Neural progenitor cell (in vitro differentiated cells): ENCODE results near the gene METTL3. TPM values are rescaled to one million over a fixed set of nuclear protein-coding genes. Genes with fewer than 3 reads are reported as not detected.
A peak's percentile ranks its signal among the peaks of the same experiment; 100 is the strongest.

Source experiments
- DNase-seq: peaks from one replicate; pipeline ENCODE4 v3.0.0-alpha.2; 2016; ENCODE audit warnings: low spot score
- H2AFZ ChIP-seq: fragments of 200-600 bp; sonication (generic); replicated peaks from 2 replicates; pipeline ENCODE4 v1.6.1; 2016; ENCODE audit warnings: antibody characterized with exemption
- H3F3A ChIP-seq: fragments of 200-600 bp; sonication (generic); 2 replicates; pipeline ENCODE4 v1.6.1; 2016; ENCODE audit warnings: antibody characterized with exemption, low read depth
- H3K27ac ChIP-seq: fragments of 200-600 bp; sonication (generic); 2 replicates; pipeline ENCODE4 v1.5.1; 2016; ENCODE audit warnings: mild to moderate bottlenecking
- H3K27me3 ChIP-seq: fragments of 200-600 bp; sonication (generic); 2 replicates; pipeline ENCODE4 v1.6.1; 2016; ENCODE audit warnings: mild to moderate bottlenecking, moderate library complexity
- H3K36me3 ChIP-seq: fragments of 200-600 bp; sonication (generic); 2 replicates; pipeline ENCODE4 v1.5.1; 2016
- H3K4me1 ChIP-seq: fragments of 200-600 bp; sonication (generic); 2 replicates; pipeline ENCODE4 v1.6.1; 2016; ENCODE audit warnings: mixed run types
- H3K4me2 ChIP-seq: fragments of 200-600 bp; sonication (generic); 2 replicates; pipeline ENCODE4 v1.6.1; 2016
- H3K4me3 ChIP-seq: fragments of 200-600 bp; sonication (generic); 2 replicates; pipeline ENCODE4 v1.5.1; 2016
- H3K79me2 ChIP-seq: fragments of 200-600 bp; sonication (generic); 2 replicates; pipeline ENCODE4 v1.6.1; 2016; ENCODE audit warnings: low read depth
- H3K9ac ChIP-seq: fragments of 200-600 bp; sonication (generic); 2 replicates; pipeline ENCODE4 v1.6.1; 2016
- H3K9me3 ChIP-seq: fragments of 200-600 bp; sonication (generic); 2 replicates; pipeline ENCODE4 v1.5.1; 2016; ENCODE audit warnings: low read depth
- H4K20me1 ChIP-seq: fragments of 200-600 bp; sonication (generic); 2 replicates; pipeline ENCODE4 v1.6.1; 2016; ENCODE audit warnings: low read depth
- H3K27ac Mint-ChIP-seq: 3 replicates; pipeline ENCODE4 v1.8.0; 2021; ENCODE audit warnings: mixed read lengths
- H3K27me3 Mint-ChIP-seq: 2 replicates; pipeline ENCODE4 v1.8.0; 2022; ENCODE audit warnings: low read depth, mild to moderate bottlenecking, inconsistent platforms, moderate library complexity, mixed read lengths; ENCODE audit not compliant: insufficient read depth
- H3K36me3 Mint-ChIP-seq: 3 replicates; pipeline ENCODE4 v1.8.0; 2021; ENCODE audit warnings: mixed read lengths
- H3K4me1 Mint-ChIP-seq: 3 replicates; pipeline ENCODE4 v1.8.0; 2021; ENCODE audit warnings: mixed read lengths
- H3K4me3 Mint-ChIP-seq: 3 replicates; pipeline ENCODE4 v1.8.0; 2021; ENCODE audit warnings: mild to moderate bottlenecking, moderate library complexity, mixed read lengths
- H3K9me3 Mint-ChIP-seq: 3 replicates; pipeline ENCODE4 v1.8.0; 2020; ENCODE audit warnings: mixed read lengths
- EZH2 ChIP-seq: fragments of 200-600 bp; sonication (generic); IDR thresholded peaks from 2 replicates; pipeline ENCODE4 v1.6.1; 2017; ENCODE audit warnings: antibody characterized with exemption, mild to moderate bottlenecking, moderate library complexity
- EZH2phosphoT487 ChIP-seq: fragments of 200-600 bp; sonication (generic); IDR thresholded peaks from 2 replicates; pipeline ENCODE4 v1.6.1; 2017; ENCODE audit warnings: antibody characterized with exemption
- total RNA-seq: library from RNA; depleted of rRNA; stranded (reverse); fragments of >200 nt; gene quantifications from 2 replicates; pipeline ENCODE4 v1.2.3, GENCODE V29; 2015; ENCODE audit warnings: low replicate concordance
- TF ChIP-seq, protein P1 (sequence below): fragments of 200-600 bp; sonication (generic); IDR thresholded peaks from 2 replicates; pipeline ENCODE4 v1.5.1; 2017; ENCODE audit warnings: antibody characterized with exemption, mild to moderate bottlenecking

METTL3 gene
- total RNA-seq, 1 donor from 2014 or later = 99.5 TPM

- Histone ChIP-seq H3K27me3 (no peaks in the 10 kb centered on the region), H3K4me2 (peak within 1 kb of the TSS; percentile 92), H3K27ac (peak within 1 kb of the TSS; percentile 100), H4K20me1 (peaks cover 92% of the 10 kb centered on the region), H3K9me3 (no peaks in the 10 kb centered on the region), H3K9ac (peak within 1 kb of the TSS; percentile 51), H3K36me3 (peaks cover 25% of the 10 kb centered on the region), H3K4me1 (peaks cover 77% of the 10 kb centered on the region), H3F3A (peaks cover 85% of the 10 kb centered on the region), H2AFZ (no peak within 1 kb of the TSS), H3K79me2 (peaks cover 90% of the 10 kb centered on the region), H3K4me3 (peak within 1 kb of the TSS; percentile 74)
- Mint-ChIP-seq H3K9me3 (peaks cover 3% of the 10 kb centered on the region), H3K27ac (peak within 1 kb of the TSS; percentile 100), H3K4me1 (peaks cover 78% of the 10 kb centered on the region), H3K4me3 (peak within 1 kb of the TSS; percentile 96), H3K27me3 (peaks cover 17% of the 10 kb centered on the region), H3K36me3 (peaks cover 43% of the 10 kb centered on the region)
- TF ChIP-seq EZH2 = no peak
- TF ChIP-seq EZH2phosphoT487 = no peak
- TF ChIP-seq, protein P1, sequence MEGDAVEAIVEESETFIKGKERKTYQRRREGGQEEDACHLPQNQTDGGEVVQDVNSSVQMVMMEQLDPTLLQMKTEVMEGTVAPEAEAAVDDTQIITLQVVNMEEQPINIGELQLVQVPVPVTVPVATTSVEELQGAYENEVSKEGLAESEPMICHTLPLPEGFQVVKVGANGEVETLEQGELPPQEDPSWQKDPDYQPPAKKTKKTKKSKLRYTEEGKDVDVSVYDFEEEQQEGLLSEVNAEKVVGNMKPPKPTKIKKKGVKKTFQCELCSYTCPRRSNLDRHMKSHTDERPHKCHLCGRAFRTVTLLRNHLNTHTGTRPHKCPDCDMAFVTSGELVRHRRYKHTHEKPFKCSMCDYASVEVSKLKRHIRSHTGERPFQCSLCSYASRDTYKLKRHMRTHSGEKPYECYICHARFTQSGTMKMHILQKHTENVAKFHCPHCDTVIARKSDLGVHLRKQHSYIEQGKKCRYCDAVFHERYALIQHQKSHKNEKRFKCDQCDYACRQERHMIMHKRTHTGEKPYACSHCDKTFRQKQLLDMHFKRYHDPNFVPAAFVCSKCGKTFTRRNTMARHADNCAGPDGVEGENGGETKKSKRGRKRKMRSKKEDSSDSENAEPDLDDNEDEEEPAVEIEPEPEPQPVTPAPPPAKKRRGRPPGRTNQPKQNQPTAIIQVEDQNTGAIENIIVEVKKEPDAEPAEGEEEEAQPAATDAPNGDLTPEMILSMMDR = no peak
- DNase-seq = peak; percentile 98
Measured at GRCh38 chr14:21525962-21526671, 15.0 kb upstream of the METTL3 start, which contains the start of gene SALL2. Gene SALL2, minus strand, starts transcription at chr14:21526346. Its CDS starts 219 bp downstream, at chr14:21526127.

DNA sequence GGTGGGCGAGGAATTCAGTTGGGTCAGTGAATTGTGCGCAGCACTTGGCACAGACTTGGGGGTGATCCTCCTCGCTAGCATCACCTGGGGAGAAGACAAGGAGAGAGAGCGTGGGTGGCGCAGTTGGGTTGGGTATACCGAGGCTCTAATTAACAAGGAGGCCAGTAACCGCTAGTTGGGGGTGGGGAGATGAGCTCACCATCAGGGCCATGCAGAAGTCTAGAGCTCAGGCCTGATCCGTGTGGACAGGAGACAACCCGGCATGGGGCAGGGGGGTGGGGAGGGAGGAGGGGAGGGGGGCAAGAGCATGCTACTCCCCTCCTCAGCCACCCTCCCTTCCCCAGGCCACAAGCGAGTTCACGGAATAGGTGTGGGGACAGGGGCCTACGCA, 14.4 kb upstream of the METTL3 start:
- peak overlapping the region; percentile 51 for H3K9ac ChIP-seq
- no peak overlapping the region for H2AFZ ChIP-seq
- H3F3A ChIP-seq = peaks cover 85% of the 10 kb centered on the region
- H3K36me3 ChIP-seq = peaks cover 26% of the 10 kb centered on the region
- H3K79me2 ChIP-seq = peaks cover 90% of the 10 kb centered on the region
- H3K27ac Mint-ChIP-seq = peak overlapping the region; percentile 99
- peaks cover 78% of the 10 kb centered on the region for H3K4me1 Mint-ChIP-seq
- H3K36me3 Mint-ChIP-seq = peaks cover 45% of the 10 kb centered on the region
- peaks cover 75% of the 10 kb centered on the region for H3K4me1 ChIP-seq
- H3K9me3 ChIP-seq = no peaks in the 10 kb centered on the region
- peak overlapping the region; percentile 100 for H3K27ac ChIP-seq
- H3K27me3 ChIP-seq = no peaks in the 10 kb centered on the region
- peaks cover 3% of the 10 kb centered on the region for H3K9me3 Mint-ChIP-seq
- peaks cover 92% of the 10 kb centered on the region for H4K20me1 ChIP-seq
- peak overlapping the region; percentile 96 for H3K4me3 Mint-ChIP-seq
- TF ChIP-seq EZH2 = no peak
- TF ChIP-seq, protein P1 = no peak
- TF ChIP-seq EZH2phosphoT487 = no peak
- peak overlapping the region; percentile 92 for H3K4me2 ChIP-seq
- DNase-seq = peak; percentile 59
- H3K4me3 ChIP-seq = peak overlapping the region; percentile 74
- H3K27me3 Mint-ChIP-seq = peaks cover 17% of the 10 kb centered on the region

DNA sequence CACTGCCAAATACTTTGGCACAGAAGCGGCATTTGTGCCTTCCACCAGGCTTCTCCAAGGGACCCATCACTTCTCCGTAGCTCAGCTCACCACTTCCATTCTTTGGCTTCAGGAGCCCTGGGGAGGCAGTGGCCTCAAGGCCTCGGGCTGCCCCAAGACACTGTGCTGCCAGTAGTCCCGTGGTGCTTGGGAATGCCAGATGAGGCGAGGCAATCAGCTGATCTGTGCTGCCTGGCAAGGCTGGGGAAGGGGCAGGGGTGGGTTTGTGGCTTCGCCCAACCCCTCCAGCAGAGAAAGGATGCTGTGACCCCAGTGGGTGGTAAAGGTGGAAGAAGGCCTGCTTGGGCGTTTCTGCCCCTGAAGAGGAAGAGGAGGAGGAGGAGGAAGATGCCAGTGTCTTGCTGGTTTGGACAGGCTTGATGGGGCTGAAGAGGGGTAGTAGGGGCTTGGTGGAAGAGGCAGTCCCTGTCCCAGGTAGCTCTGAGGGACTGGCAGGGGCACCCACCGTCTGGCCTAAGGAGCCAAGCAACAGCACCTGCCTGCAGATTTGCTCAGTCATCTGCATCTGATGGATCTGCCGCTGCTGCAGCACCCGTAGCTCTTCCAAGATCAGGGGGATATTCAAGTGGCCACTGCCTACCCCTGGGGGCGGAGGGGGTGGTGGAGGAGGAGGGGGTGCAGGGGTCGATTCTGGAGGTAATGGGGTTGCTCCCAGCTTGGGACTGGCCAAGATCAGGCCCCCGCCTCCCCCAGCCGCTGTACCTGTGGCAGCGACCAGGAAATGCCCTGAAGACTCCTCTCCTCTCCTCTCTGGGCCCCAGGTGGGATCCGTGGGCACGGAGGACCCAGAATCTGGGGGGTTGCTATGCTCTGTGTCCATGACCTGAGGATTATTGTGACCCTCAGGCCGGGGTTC, 13.7 kb upstream of the METTL3 start:
- Histone ChIP-seq H2AFZ (no peak overlapping the region), H3K27me3 (no peaks in the 10 kb centered on the region), H3K36me3 (peaks cover 28% of the 10 kb centered on the region), H3K79me2 (peaks cover 89% of the 10 kb centered on the region), H3K4me3 (peak overlapping the region; percentile 74), H4K20me1 (peaks cover 93% of the 10 kb centered on the region), H3F3A (peaks cover 88% of the 10 kb centered on the region), H3K4me2 (peak overlapping the region; percentile 92), H3K27ac (peak overlapping the region; percentile 100), H3K4me1 (peaks cover 73% of the 10 kb centered on the region), H3K9ac (no peak overlapping the region), H3K9me3 (no peaks in the 10 kb centered on the region)
- peaks cover 3% of the 10 kb centered on the region for H3K9me3 Mint-ChIP-seq
- no peak for DNase-seq
- H3K27me3 Mint-ChIP-seq = peaks cover 17% of the 10 kb centered on the region
- H3K27ac Mint-ChIP-seq = peak overlapping the region; percentile 99
- TF ChIP-seq, protein P1 = no peak
- no peak for TF ChIP-seq EZH2
- TF ChIP-seq EZH2phosphoT487 = no peak
- H3K4me1 Mint-ChIP-seq = peaks cover 76% of the 10 kb centered on the region
- H3K4me3 Mint-ChIP-seq = peak overlapping the region; percentile 96
- H3K36me3 Mint-ChIP-seq = peaks cover 49% of the 10 kb centered on the region
